Neutrophil (primary cell): Measurements from ENCODE around the gene RNU1-1.
"Not testable (repeated sequence)": the region's sequence is repeated elsewhere in the genome, so short reads cannot be mapped to it uniquely, and the experiment has no call there.

ENCODE experiments used
- H3K27ac ChIP-seq: fragments of 200-600 bp; sonication (generic); 2 replicates; pipeline ENCODE4 v1.5.1; 2016; ENCODE audit warnings: mild to moderate bottlenecking, moderate library complexity
- H3K27me3 ChIP-seq: fragments of 200-600 bp; sonication (generic); 2 replicates; pipeline ENCODE4 v1.6.0; 2016; ENCODE audit warnings: mild to moderate bottlenecking
- H3K36me3 ChIP-seq: fragments of 200-600 bp; sonication (generic); 2 replicates; pipeline ENCODE4 v1.5.1; 2017
- H3K4me1 ChIP-seq, 2 experiments: fragments of 200-600 bp in 1 of 2; sonication (generic) in 1 of 2; 1 replicate in 1 of 2; 2 replicates in 1 of 2; pipeline versions ENCODE4 v1.5.1 to v1.6.1; 2013 to 2016; ENCODE audit warnings: low read depth in 1 of 2, low read length in 1 of 2, mild to moderate bottlenecking in 1 of 2, moderate library complexity in 1 of 2; ENCODE audit not compliant: control insufficient read depth in 1 of 2, insufficient read depth in 1 of 2
- H3K4me3 ChIP-seq, 2 experiments: fragments of 200-600 bp in 1 of 2; sonication (generic) in 1 of 2; 1 replicate in 1 of 2; 2 replicates in 1 of 2; pipeline ENCODE4 v1.5.1; 2013 to 2016; ENCODE audit warnings: low read depth in 1 of 2, low read length in 1 of 2, mild to moderate bottlenecking in 1 of 2, moderate library complexity in 1 of 2
- H3K9me3 ChIP-seq: fragments of 200-600 bp; sonication (generic); 2 replicates; pipeline ENCODE4 v1.5.1; 2016
- TF ChIP-seq, protein P1 (sequence below): fragments of 200-600 bp; sonication (generic); IDR thresholded peaks from 2 replicates; pipeline ENCODE4 v1.5.1; 2016; ENCODE audit warnings: antibody characterized with exemption

Gene RNU1-1

DNA sequence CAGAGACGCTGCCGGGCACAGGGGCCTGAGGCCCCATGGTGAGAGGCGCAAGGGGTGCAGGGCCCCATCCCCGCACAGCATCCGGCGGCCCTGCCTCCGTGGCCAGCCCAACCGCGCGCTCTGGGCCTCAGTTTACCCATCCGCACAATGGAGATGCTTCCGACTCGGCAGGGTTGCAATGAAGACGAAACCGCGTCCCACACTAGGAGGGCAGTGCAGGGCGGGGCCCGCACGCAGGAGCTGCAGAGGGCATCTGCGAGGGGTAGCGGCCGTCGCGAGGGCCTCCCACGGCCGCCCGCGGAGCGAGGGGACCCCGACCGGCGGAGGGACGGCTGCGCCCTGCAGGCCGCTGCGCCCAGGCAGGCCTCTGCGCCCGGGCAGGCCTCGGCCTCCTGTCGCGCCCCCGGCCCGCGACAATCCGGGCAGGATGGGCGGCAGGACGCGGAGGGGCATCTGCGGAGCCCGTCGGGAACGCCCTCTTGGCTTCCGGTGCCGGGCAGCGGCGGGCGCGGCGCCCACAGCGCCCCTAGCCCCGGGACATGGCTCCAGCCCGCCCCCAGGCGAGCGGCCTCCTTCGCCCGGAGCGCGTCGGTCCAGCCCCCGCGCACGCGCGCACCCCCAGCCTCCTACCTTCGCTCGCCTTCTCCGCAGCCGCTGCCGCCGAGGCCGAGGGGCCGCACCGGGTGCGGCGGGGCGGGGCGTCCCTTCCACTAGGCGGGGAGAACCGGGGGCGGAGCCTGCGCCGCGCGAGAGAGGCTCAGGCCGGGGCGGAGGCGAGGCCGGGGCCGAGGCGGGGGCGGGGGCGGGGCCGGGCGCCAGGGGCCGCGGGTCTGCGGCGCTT lies 15.3 kb downstream of the RNU1-1 start:
- TF ChIP-seq, protein P1, sequence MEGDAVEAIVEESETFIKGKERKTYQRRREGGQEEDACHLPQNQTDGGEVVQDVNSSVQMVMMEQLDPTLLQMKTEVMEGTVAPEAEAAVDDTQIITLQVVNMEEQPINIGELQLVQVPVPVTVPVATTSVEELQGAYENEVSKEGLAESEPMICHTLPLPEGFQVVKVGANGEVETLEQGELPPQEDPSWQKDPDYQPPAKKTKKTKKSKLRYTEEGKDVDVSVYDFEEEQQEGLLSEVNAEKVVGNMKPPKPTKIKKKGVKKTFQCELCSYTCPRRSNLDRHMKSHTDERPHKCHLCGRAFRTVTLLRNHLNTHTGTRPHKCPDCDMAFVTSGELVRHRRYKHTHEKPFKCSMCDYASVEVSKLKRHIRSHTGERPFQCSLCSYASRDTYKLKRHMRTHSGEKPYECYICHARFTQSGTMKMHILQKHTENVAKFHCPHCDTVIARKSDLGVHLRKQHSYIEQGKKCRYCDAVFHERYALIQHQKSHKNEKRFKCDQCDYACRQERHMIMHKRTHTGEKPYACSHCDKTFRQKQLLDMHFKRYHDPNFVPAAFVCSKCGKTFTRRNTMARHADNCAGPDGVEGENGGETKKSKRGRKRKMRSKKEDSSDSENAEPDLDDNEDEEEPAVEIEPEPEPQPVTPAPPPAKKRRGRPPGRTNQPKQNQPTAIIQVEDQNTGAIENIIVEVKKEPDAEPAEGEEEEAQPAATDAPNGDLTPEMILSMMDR = peak; percentile 8
- Histone ChIP-seq H3K4me3 (peak overlapping the region; percentile 64 to 73), H3K27me3 (peaks cover 41% of the 10 kb centered on the region), H3K27ac (no peak overlapping the region), H3K9me3 (no peaks in the 10 kb centered on the region), H3K4me1 (peaks cover 12 to 25% of the 10 kb centered on the region in 2 experiments), H3K36me3 (no peaks in the 10 kb centered on the region)

DNA sequence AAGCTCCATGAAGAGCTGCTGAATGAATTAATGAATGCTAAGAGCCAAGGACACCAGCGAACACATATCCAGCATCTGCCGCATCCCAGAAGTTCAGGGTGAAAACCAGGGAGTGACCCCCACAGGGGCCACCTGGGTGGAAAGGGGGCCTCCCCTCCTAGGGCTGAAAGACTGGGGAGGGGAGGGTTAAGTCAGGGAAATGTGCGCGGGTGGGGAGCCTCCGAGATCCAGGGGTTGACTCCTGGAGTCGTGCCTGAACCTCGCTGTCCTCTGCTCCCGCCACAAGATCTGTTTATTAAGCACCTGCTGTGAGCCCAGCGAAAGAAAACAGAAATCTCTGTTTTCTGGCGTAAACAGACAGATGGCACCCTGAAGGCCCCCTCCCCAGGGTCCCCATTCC lies 16.0 kb downstream of the RNU1-1 start:
- not testable (repeated sequence) for H3K9me3 ChIP-seq, H3K36me3 ChIP-seq, H3K27ac ChIP-seq
- Histone ChIP-seq H3K4me1 (peaks cover 12 to 25% of the 10 kb centered on the region in 2 experiments), H3K4me3 (peak overlapping the region in 1 of 2 experiments; percentile 64), H3K27me3 (peaks cover 41% of the 10 kb centered on the region)

DNA sequence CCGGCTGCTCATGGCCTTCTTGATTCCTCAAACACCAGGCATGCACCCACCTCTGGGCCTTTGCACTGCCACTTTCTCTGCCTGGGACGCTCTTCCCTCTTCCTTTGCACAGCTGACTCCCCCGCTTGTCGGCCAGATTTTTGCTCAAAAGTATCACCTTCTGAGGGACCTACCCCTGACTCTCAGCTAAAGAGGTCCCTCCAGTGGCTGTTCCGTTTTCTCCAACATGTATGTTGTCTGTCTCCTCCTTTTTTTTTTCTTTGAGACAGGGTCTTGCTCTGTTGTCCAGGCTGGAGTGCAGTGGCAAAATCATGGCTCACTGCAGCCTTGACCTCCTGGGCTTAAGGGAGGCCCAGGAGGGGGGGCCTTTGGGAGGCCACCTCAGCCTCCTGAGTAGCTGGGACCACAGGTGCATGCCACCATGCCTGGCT lies 16.6 kb downstream of the RNU1-1 start:
- H3K36me3 ChIP-seq, H3K4me3 ChIP-seq, H3K9me3 ChIP-seq, H3K27ac ChIP-seq: not testable (repeated sequence)
- Histone ChIP-seq H3K4me1 (peaks cover 12 to 25% of the 10 kb centered on the region in 2 experiments), H3K27me3 (peaks cover 41% of the 10 kb centered on the region)

DNA sequence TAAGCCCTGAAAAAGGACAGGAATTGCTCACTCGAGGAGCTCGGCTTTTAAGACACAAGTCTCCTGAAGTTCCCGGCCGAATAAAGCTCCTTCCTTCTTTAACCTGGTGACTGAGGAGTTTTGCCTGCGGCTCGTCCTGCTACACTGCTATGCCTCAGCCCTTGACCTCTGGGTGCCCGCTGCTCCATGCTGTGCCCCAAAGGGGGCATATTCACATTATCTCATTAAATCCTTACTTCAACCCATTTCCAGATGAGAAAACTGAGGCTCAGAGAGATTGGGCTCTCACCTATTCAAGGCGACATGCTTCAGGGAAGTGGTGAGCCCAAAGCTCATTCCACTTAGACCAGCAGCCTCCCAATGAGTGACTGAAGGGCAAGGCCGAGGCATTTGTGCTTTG lies 20.4 kb downstream of the RNU1-1 start:
- H3K27me3 ChIP-seq = peaks cover 16% of the 10 kb centered on the region
- not testable (repeated sequence) for H3K9me3 ChIP-seq, H3K4me1 ChIP-seq, H3K36me3 ChIP-seq, H3K4me3 ChIP-seq, H3K27ac ChIP-seq

DNA sequence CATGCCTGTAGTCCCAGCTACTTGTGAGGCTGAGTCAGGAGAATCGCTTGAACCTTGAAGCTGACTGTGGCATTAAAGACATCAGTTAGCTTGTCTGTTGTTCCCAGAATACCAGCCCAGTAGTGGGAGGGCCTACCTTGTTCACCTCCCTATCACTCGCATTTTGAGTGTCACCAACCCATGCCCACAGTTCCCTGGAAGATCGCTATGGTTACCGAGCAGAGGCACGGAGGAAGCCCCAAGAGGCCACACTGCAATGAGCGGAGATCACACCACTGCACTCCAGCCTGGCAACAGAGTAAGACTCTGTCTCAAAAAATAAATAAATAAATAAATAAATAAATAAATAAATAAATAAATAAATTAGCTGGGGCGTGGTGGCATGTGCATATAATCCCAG lies 21.1 kb downstream of the RNU1-1 start:
- H3K27ac ChIP-seq, H3K4me3 ChIP-seq, H3K27me3 ChIP-seq, H3K9me3 ChIP-seq, H3K4me1 ChIP-seq, H3K36me3 ChIP-seq: not testable (repeated sequence)

DNA sequence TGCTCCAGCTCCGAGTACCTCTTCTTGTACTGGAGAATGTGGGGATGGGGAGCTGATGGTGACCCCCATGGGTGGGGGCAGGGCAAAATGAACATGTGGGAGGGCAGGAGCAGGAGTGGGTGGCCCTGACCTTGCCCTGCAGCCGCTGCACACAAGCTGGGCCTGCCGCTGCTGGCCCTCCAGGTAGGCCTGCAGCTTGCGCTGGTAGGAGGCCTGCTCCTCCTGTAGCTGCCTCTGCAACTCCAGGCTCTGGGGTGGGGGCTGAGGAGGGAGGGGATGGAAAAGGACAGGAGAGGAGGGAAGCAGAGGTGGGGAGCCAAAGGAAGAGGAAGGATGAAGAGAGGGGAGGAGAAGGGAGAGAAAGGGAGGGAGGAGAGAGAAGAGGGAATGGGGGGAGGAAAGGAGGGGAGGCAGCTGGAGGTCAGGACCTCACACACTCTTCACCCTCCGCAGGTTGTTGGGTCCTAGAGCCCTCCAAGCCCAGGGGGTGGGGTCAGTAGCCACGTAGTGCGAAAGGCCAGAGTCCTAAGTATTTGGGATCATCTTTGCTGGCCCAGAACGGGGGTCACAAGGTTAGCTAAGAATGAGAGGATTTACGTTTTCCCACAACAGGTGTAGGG lies 22.9 kb downstream of the RNU1-1 start:
- H3K27me3 ChIP-seq = no peaks in the 10 kb centered on the region
- TF ChIP-seq, protein P1 = no peak
- H3K4me1 ChIP-seq = no peaks in the 10 kb centered on the region
- H3K9me3 ChIP-seq = no peaks in the 10 kb centered on the region
- H3K4me3 ChIP-seq = no peak overlapping the region
- H3K27ac ChIP-seq = no peak overlapping the region
- no peaks in the 10 kb centered on the region for H3K36me3 ChIP-seq

DNA sequence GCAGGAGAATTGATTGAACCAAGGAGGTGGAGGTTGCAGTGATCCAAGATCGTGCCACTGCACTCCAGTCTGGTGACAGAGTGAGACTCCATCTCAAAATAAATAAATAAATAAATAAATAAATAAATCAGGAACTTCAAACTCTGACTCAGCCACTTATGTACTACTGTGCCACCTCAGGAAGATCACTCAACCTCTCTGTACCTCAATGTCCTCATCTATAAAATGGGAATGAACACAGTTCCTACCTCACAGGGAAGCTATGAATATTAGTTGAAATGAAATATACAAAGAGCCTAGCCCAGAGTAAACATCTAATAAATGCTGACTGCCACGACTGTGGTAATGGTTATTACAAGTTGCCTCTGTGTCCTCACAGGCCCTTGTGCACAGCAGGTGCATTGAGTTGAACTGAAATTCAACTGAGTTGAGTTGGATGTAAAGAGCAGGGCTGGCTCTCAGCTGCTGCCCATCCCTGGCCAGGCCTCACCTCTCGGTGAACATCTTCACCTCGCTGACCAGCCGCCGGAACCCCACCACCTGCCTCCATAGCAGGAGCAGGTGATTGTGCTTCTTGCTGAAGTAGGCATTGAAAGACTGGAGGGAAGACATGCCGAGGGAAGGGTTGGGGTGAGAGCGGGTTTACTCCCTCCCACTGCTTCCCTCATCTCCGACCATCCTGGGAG lies 24.7 kb downstream of the RNU1-1 start:
- not testable (repeated sequence) for H3K27ac ChIP-seq, H3K27me3 ChIP-seq, H3K4me1 ChIP-seq, H3K36me3 ChIP-seq, H3K4me3 ChIP-seq, H3K9me3 ChIP-seq

DNA sequence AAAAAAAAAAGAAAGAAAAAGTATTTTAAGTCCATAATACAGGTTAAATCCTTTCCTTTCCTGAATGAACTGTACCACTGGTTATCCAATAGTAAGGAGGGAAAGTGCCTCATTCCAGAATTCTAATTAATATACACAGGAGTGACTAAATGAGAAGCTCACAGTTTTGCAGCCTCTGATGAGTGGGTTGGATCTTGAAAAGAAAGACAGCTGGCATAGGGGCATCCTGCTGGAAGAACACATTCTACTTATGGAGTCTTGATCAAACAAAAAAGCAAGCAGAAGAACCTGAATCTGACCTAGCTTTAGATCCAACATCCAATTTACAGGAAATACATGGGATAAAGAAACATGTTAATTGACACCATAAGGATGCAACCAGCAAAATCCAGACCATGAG lies 27.1 kb downstream of the RNU1-1 start:
- H3K36me3 ChIP-seq, H3K27me3 ChIP-seq, H3K4me1 ChIP-seq, H3K27ac ChIP-seq, H3K9me3 ChIP-seq, H3K4me3 ChIP-seq: not testable (repeated sequence)

DNA sequence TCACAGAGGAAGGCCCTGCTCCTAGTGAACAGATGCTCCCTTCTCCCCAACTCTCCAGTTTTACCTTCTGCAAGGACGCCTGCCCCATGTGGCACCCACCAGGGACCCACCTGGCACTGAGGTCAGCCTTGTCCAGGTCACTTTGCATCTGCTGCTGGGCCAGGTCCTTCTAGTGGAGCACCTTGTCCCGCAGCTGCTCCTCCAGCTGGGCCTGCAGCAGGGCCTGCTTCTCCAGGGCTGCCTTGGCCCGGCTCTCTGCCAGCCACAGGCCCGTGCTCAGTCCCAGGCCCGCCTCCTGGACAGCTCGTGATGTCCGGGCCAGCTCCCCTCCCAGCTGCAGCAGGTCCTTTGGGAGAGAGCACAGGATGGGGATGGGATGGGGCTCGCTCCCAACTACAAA lies 27.8 kb downstream of the RNU1-1 start:
- H3K4me3 ChIP-seq, H3K36me3 ChIP-seq, H3K27ac ChIP-seq, H3K27me3 ChIP-seq, H3K9me3 ChIP-seq, H3K4me1 ChIP-seq: not testable (repeated sequence)
